Kasumi-1 (cell line): ENCODE results near the gene NDUFS2.
"Not testable (repeated sequence)": the region's sequence is repeated elsewhere in the genome, so short reads cannot be mapped to it uniquely, and the experiment has no call there.

ENCODE experiments used
- DNase-seq, 2 experiments: peaks; one replicate each; lab custom pipeline; 2025; lab: John Stamatoyannopoulos, UW

Gene NDUFS2

GRCh38 chr1:161220002-161220401, 17.8 kb downstream of the NDUFS2 start:
- no peak for DNase-seq

GRCh38 chr1:161222175-161223019, 20.2 kb downstream of the NDUFS2 start:
- no peak for DNase-seq

- DNase-seq, result no peak
Measured at GRCh38 chr1:161223805-161224694, 21.9 kb downstream of the NDUFS2 start.

- not testable (repeated sequence) for DNase-seq
Measured at GRCh38 chr1:161224695-161225087, 22.5 kb downstream of the NDUFS2 start.

- DNase-seq, result no peak
Measured at GRCh38 chr1:161225178-161225533, 23.0 kb downstream of the NDUFS2 start.

- peak; percentile 99 to 100 for DNase-seq
Measured at GRCh38 chr1:161225534-161226319, 23.6 kb downstream of the NDUFS2 start, which contains the start of gene TOMM40L. TOMM40L (plus strand) TSS chr1:161226060; CDS start chr1:161226490, 430 bp downstream.

GRCh38 chr1:161226320-161226711, 24.1 kb downstream of the NDUFS2 start:
- no peak for DNase-seq

- no peak for DNase-seq
Measured at GRCh38 chr1:161226759-161227158, 24.6 kb downstream of the NDUFS2 start.

- peak; percentile 93 to 96 for DNase-seq
Measured at GRCh38 chr1:161227196-161227871, 25.2 kb downstream of the NDUFS2 start.

- peak in 1 of 2 experiments; percentile 51 for DNase-seq
Measured at GRCh38 chr1:161228032-161228431, 25.9 kb downstream of the NDUFS2 start.

GRCh38 chr1:161229896-161230295, 27.7 kb downstream of the NDUFS2 start:
- DNase-seq, result peak; percentile 35 to 67

GRCh38 chr1:161230762-161231161, 28.6 kb downstream of the NDUFS2 start:
- no peak for DNase-seq

- no peak for DNase-seq
Measured at GRCh38 chr1:161233102-161233501, 30.9 kb downstream of the NDUFS2 start.

- no peak for DNase-seq
Measured at GRCh38 chr1:161235957-161236775, 34.0 kb downstream of the NDUFS2 start.

GRCh38 chr1:161238039-161238473, 35.9 kb downstream of the NDUFS2 start, which contains the start of gene NR1I3:
NR1I3 (minus strand) TSS chr1:161238203; CDS start chr1:161236565, 1,638 bp downstream.
- no peak for DNase-seq

- peak; percentile 33 to 59 for DNase-seq
Measured at GRCh38 chr1:161241682-161242081, 39.5 kb downstream of the NDUFS2 start.

GRCh38 chr1:161242313-161242712, 40.1 kb downstream of the NDUFS2 start:
- peak; percentile 20 to 53 for DNase-seq

- DNase-seq, result no peak
Measured at GRCh38 chr1:161244888-161245287, 42.7 kb downstream of the NDUFS2 start.

- not testable (repeated sequence) for DNase-seq
Measured at GRCh38 chr1:161250100-161250499, 47.9 kb downstream of the NDUFS2 start.

- DNase-seq, result no peak
Measured at GRCh38 chr1:161250829-161251228, 48.7 kb downstream of the NDUFS2 start.
